ENCODE results near the gene CEPT1.

Gene CEPT1

DNA sequence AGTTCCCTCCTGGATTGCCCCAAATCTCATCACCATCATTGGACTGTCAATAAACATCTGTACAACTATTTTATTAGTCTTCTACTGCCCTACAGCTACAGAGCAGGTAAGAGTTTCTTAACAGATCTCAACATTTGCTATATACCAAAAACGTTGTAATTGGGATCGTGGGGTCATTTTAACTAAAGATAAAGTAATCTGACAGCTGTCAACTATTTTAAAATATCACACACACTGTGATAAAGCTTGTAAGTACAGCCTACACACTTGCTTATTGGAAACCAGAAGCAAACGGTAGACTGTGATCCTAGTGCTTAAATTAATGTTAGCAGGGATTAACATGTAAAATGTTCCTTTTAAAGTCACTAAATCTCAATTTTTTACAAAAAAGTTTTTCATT lies 7.9 kb downstream of the CEPT1 start:
- DNase-seq = no peak

DNA sequence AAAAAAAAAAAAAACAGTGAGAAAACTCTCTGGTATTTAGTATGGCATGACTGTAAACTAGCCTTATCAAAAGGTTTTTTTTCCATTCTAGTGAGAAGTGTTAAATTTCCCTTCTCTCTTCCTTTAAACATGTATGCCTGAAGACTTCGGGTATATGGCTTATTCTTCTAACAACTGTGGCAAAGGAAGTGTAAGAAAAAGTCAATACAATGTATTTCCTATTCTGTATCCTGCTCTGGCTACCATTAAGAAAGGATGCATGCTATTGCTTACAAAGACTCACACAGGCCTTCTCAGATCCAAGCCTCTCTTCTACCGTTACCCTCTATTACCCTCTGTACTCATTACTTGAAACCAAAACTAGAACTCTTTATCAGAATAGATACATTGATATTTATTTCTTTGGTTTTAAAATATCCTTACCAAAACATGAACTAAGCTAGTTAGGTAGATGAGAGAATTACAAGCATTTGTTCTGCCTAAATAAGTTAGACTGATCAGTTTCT lies 8.4 kb downstream of the CEPT1 start:
- DNase-seq = no peak

DNA sequence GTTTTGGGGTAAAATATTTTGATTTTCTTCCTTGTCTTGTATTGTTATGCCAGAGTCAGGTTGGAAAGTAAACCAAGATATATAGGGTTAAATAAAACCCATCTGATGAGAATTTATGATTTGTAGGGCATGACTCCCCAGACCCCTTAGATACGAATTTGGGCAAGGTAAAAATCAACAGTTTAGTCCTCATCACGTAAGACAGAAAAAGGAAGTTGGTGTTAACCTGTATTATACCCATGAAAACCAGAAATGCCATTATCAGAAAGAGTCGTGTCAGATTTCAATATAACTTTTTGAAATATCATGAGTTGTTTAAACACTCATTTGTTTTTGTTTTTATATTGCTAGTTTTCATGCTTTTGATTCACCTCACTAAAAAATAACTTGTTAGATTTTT lies 11.8 kb downstream of the CEPT1 start:
- no peak for DNase-seq

DNA sequence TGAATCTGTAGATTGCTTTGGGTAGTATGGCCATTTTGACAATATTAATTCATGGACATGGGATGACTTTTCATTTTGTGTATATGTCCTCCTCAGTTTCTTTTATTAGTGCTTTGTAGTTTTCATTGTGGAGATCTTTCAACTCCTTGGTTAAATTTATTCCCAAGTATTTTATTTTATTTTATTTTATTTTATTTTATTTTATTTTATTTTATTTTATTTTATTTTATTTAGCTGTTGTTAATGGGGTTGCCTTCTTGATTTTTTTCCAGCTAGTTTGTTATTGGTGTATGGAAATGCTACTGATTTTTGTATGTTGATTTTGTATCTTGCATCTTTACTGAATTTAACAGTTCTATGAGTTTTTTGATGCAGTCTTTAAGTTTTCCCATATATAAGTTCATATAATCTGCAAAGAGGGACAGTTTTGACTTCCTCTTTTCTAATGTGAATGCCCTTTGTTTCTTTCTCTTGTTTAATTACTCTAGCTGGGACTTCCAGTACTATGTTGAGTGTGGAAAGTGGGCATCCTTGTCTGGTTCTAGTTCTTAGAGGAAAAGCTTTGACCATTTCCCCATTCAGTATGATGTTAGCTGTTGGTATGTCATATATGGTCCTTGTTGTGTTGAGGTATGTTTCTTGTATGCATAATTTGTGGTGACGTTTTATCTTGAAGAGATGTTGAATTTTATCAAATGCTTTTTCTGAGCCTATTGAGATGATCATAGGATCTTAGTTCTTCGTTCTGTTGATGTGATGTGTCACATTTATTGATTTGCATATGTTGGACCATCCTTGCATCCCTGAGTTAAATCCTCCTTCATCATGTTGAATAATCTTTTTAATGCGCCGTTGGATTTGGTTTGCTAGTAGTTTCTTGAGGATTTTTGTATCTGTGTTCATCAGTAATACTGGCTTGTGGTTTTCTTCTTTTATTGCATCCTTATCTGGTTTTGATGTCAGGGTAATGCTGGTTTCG lies 14.3 kb downstream of the CEPT1 start:
- DNase-seq = no peak

DNA sequence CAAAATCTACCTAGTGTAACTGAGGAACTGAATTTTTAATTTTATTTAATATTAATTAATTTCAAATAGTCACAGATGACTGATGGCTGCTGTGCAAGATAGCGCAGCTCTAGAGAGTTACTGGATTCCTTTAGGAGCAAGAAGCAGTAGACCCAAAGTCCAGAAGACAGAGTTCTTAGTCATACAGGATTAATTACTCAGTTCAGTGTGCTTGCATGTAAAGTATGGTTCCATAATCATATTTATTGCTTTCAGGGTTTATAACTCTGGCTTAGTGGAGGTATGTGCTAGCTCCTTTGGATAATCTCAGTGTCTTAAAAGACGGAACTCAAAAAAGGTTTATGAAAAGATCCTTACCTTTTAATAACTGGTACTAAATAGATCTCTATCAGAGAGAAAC lies 17.4 kb downstream of the CEPT1 start:
- DNase-seq = no peak

DNA sequence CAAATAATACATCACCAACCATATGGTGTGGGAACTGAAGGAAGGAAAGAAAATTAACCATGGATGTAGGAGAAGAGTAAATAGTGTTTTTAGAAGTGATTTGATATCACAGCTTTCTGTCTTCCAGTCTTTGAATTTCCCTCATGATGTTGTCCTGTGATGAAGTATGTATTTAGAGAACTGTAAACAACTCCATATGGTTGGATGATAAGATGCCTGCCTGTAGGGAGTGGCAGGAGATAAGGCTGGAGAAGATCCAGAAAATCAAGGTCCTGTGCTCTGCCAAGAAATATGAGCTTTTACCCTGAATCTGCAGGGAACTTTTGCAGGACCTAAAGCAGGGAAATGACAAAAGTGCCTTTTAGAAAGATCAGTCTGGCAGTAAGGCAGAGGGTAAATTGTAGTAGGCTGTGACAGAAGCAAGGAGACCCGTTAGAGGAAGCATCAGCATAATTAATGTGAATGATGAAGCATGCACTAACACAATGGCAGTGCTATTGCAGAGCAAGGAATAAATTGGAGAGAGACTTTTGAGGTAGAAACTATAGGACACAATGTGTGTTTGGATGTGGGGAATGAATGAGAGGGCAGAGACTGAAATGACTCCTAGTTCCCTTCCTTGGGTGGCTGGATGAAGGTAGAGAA lies 21.9 kb downstream of the CEPT1 start:
- peak; percentile 17 for DNase-seq

DNA sequence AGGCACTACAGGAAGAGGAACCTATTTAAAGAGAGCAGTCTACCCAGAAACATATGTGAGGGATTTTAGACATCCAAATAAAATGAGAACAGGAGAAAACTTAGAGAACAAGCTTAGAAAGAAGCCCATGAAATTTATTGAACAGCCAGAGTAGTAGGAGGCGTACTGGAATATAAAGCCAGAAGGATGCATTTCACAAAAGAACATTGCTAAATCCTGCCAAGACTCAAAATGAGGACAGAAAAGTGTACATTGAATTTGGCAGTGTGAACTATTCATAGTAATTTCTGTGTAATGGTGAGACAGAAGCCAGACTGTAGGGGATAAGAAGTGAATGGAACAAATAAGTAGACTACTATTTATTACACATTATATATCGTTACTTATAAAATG lies 22.5 kb downstream of the CEPT1 start:
- no peak for DNase-seq

DNA sequence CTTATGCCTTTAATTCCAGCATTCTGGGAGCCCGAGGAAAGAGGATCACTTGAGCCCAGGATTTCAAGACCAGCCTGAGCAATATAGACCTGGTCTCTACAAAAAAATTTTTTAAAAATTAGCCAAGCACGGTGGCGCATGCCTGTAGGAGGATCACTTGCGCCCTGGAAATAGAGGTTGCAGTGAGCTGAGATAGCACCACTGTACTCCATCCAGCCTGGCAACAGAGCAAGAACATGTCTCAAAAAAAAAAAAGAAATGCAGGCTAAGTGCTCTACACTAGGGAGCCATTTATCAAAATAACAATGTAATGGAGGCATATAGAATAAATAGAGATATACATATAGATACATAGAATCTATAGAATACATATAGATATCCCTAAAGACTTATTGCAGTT lies 23.3 kb downstream of the CEPT1 start:
- DNase-seq = no peak

DNA sequence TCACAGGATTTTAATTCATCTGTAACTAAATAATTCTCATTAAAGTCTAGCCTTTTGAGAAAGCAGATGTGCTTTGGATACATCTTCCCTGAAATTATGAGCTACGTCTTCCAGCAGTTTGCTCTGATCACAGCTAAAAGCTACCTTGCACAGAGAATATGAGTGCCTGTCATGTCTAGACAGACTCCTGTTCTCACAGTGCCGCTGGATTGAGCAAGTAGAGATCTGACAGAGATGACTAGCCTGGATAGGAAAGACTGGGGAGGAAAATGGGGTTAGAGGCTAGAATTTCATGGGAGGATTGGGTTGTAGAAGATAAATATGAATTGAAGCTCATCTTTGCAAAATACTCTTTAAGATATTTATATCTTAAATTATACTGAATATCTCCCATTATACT lies 24.1 kb downstream of the CEPT1 start:
- DNase-seq = no peak

DNA sequence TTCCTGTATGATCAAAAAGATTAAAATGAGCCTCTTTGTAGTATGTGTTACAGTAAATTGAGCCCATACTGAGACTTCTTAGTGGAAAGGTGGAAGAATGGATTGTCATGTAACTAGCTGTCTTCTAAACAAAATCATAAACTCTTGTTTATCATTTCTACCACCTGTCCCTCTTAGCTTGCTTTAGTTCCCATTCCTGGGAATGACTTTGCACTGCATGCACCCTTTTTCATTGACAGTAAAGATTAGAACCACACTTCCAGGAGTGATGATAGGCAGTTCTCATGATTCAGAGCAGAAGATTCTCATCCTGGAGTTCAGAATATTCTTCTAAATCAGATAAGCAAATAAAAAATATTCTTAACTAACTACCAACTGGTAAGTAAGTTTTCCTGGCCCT lies 32.4 kb downstream of the CEPT1 start:
- no peak for DNase-seq

DNA sequence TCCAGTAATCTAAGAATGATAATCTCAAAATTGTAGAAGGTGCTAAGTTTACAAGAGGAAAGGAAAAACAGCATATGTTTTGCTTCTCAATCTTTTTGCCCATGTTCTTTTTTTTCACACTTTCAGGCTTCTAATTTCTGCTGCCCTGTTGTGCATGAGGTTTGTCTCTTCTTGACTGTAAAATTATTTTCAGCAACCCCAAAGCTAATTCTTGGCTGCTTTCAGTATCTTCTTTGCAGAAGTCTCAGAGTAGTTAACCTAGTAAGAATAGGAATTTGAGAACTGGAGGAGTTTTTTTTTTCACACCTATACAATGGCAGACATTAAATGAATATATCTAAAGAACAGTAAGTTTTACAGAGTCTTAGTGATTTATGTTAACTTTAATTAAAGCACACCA lies 34.0 kb downstream of the CEPT1 start:
- DNase-seq = no peak

DNA sequence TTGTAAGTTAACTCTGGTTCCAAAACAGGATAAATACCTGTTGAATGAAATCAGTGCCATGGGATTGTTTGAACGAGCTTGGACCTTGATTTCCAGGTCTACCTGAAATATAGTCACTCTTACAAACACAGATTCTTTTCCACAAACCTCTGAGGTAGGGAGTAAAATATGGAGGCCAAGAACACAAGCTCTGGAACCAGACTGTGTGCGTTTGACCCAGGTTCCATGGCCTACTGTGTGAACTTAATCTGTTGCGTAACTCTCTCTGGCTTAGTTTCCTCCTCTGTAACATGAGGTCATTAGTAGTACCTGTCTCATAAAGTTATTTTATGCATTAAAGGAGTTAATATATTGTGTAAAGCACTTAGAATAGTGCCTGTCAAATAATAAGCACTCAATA lies 35.3 kb downstream of the CEPT1 start:
- no peak for DNase-seq

DNA sequence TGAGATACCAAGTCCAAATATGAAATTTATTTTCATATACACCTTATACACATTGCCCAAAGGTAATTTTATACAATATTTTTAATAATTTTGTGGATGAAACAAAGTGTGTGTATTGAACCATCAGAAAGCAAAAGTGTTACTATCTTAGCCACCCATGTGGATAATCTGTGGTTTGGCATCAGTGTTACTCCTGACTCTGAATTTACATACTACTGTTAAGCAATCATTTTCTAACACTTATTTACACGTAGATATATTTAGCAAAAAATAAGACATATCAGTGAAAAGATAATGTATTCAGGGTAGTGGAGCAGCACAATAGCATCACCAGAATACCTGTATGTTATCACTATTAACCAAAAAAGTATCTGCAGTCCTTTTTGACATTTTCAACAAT lies 36.7 kb downstream of the CEPT1 start:
- DNase-seq = no peak

DNA sequence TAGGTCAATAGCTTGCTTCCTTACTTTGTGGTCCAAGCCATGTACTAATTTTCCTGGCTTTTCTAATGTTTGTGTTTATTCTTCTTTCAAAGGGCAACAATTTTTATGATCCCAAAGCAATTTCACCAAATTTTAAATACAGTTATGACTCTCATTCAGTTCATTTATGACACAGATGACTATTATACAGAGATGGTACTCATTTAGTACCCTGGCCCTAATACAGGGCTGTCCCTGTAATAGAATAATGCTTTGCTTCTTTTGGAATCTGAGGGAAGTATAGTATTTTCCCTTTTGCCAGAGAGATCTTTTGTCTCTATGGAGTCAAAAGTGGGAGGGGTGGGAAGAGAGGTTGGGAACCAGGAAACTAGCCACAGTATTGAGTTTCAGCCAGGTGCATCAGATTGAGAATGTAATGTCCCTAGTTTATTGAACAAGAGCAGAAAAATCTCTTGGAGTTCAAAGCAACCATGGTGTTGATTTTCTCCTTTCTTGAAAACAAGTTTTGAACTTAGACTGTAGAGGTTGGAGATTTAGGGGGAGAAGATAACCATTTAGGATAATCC lies 40.0 kb downstream of the CEPT1 start:
- DNase-seq = no peak

DNA sequence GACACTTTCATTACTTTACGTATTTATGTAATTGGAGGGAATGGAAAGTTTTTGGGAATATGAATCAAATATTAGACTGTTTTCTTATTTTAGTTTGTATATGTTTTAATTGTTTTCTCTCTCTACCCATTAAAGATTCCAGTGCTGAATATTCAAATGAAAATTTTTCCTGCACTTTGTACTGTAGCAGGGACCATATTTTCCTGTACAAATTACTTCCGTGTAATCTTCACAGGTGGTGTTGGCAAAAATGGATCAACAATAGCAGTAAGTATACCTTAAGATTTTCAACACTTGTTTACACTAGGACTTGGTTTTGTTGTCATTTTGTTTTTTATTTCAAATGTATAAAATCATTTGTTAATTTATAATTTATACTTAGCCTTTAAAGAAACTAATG lies 42.0 kb downstream of the CEPT1 start:
- no peak for DNase-seq

DNA sequence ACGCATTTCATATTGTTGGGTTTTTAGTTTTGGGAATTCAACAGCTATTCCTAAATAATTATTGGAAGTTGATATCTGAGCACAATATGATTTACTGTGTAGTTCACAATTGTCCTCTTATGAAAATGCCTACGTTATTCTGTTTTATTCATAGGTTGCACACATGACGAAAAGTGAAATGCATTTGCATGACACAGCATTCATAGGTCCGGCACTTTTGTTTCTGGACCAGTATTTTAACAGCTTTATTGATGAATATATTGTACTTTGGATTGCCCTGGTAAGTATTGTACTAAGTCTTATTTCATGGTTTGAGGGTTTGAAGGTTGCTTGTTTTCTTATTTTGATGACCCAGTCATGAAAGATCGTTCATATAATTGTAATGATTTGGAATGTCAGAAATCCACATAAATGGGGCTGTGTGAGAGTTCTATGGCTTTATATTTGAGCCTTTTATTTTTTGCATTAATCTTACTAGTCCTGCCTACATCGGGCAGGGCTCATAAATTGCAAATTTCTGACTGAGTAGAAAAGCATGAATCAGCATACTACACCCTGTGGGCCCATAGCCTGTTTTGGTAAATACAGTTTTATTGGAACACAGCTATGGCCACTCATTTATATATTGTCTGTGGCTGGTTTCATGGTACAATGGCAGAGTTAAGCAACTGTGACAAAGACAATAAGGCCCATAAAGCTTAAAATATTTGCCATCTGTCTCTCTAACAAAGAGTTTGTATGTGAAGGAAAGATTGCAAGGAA lies 43.5 kb downstream of the CEPT1 start:
- peak; percentile 40 for DNase-seq

DNA sequence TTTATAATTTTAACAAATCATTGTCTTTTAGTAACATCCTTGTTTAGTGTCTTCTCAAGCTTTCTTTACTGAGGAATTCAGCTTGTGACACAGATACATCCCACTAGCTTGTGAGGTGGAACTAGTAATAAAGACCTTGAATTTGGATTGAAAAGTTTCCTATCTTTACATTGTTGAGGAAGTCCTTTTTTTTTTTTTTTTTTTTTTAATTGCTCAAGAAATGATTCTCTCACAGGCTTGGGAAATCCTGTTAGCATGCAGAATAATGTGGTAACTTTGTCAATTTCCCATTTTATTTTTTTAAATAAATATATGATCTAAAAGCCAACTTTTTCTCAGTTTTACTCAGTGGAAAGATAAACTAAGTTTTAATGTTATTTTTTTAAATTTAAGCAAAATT lies 44.6 kb downstream of the CEPT1 start:
- no peak for DNase-seq

DNA sequence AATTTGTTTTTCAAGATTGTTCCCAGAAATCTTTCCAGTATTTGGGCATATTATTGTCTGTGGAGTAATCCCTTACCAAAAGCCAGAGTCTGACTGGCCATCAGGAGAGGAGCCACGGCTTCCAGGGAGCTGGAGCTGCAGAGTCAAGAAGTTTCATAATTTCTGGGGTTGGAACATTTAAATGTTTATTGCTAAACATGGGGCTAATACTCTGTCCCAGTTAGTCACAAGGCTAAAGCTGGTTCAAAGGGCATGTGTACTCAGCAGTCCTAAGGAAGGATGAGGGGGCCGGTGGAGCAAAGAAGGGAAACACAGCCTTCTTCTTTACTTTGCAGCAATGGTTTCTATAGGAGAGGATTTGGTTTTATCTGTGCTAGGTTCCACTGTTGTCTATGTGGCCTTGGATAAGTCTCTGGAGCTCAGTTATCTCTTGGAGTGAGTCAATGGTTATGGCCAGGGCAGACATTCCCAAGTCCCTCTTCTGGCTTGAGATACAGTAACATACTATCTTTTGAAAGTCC lies 51.0 kb downstream of the CEPT1 start:
- no peak for DNase-seq

DNA sequence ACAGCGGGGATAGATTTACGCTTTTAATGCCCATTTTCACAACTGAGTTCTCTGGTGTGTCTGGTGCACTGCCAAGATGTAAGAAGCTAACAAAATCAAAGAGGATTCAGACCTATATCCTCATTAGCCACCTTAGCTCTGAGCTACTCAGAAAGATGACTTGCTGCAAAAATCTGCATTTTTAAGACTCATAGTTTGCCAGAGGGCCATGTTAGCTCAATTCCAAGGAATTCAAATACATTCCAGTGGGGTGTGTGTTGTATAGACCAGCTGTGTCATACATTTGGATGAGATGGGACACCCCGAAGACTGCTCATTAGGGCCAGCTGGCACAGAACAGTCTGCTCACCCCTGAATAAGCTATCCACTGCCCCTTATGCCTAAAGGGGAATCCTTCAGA lies 51.5 kb downstream of the CEPT1 start:
- DNase-seq = no peak

DNA sequence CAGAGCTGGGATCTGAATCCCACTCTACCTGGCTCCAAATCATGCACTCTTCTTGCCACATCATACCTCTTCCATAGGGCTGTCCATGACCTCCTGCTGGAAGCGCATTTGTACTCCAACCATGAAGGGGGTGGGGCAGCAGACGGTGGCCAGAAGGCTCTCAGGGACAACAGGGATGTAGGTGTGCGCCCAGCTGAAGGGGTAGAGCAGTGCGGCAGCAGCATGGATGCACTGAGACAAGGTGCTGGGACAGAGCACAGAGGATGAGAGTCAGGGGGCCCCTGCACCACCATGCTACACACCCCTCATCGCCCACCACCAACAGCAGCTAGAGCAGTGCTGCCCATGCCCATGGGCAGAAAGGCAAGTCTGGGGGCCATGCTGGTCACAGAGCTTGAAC lies 52.1 kb downstream of the CEPT1 start:
- DNase-seq = no peak

DNA sequence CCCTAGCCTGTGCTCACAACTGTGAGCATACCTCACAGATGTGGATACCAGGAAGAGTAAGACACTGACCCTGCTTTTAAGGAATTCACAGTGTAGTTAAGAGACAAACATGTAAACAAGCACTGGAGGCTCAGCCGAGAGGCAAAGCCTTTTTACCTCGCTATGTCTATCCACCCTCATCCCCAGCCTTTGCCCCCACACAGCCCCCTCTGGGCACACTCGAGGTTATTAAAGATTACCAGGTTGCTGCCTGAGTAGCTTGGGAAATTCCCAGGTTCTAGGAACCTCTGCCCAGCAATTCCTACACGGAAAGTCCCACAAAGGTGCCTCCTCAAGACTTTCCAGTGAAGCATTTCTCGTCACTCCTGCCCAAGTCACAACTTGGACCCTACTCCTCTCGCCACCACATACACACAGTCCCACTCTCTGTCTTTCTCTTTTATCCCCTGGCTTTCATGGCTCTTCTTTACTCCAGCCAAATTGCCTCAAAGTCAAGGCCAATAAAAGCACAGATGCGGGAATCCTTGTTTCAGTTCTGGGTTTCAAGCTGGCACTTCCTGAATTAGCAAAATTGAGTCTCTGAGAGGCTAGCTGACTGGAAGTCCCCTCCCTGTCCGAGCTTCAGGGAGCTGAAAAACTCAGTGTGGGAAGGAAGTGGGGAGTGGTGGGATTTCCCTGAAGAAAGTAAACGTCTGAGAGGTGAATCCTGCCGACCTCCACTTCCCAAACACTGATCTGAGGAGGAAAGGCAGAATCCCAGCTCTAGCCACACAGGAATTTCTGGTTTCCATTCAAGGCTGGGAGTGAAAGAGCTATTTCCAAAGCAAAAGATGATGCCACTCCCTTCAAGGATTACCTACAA lies 52.9 kb downstream of the CEPT1 start:
- DNase-seq = no peak

Measured in DMS79 treated with DMSO at 0.1 percent for 48 hours (cell line).